HUDEP-2 (cell line): ENCODE data around the gene ITPRIP.

Source experiments
- DNase-seq, 76 experiments: peaks; one replicate each; lab custom pipeline; 2025; ENCODE audit not compliant: unreplicated experiment in 76 of 76; lab: John Stamatoyannopoulos, UW

ITPRIP gene

DNA sequence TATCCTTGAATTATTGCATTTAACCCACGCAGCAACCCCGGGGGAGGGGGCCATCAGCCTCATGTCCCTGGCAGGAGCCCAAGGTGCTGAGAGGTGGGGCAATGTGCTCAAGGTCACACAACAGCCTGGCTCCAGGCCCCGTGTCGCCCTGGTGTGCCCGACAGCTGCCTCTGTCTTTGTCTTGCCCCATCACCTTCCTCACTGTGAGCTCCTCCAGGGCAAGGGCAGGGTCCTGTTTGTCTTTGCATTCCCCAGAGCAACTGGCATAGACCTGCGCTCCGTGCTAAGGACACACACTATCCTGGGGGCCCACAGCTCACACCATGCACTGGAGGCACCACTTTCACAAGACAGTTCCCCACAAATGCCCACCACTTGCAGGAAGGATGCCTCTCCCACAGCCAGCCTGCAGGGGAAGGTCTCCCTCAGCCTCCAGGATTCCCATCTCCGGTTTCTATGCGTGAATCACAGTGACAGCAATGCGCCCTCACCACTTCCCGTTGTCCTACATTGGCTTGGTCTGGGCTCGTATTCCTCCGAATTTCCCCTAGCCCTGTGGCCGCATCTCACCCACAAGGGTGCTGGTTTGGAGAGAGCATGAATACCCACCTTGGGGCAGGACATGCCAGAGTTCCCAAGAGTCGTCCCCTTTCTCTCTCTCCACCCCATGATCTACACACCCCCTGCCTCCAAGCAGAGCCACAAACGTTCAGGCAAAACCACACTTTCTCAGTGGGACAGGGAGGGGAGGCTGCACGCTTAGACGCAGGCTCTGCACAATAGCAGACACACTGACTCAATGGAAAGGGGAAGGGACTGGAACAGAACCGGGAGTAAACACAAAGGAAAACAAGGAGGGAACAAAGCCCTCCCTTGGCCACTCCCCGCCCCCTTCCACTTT is 10.3 kb downstream of the ITPRIP start:
- peak in 16 of 76 experiments; percentile 8 to 42 (median 16) for DNase-seq

DNA sequence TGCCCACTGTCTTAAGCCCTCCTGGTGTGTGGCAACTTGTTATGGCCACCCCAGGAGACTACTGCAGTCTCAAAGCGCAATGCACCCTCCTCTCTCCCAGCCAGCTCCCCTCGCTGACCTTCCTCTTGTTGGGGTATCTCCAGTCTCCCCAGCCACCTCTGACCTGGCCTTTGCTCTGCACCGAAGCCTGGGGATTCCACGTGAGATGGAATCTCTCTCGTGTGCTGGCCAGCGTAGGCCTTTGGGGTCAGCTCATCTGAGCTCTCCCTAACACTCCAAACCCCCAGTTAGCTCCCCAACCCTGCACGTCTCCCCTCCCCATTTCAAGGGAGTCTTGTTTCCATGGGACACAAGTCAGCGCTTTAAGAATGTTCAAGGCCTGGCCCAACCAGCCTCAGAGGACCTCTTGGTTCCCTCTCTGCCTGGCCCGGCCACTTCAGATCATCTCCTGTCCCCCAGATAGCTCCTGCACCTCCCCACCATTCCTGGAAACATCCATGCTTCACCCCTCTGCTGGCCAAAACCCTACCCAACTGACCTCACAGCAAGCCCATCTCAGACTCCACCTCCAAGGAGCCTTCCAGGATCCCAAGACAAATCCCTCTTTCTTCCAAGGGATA is 11.2 kb downstream of the ITPRIP start:
- DNase-seq = no peak

DNA sequence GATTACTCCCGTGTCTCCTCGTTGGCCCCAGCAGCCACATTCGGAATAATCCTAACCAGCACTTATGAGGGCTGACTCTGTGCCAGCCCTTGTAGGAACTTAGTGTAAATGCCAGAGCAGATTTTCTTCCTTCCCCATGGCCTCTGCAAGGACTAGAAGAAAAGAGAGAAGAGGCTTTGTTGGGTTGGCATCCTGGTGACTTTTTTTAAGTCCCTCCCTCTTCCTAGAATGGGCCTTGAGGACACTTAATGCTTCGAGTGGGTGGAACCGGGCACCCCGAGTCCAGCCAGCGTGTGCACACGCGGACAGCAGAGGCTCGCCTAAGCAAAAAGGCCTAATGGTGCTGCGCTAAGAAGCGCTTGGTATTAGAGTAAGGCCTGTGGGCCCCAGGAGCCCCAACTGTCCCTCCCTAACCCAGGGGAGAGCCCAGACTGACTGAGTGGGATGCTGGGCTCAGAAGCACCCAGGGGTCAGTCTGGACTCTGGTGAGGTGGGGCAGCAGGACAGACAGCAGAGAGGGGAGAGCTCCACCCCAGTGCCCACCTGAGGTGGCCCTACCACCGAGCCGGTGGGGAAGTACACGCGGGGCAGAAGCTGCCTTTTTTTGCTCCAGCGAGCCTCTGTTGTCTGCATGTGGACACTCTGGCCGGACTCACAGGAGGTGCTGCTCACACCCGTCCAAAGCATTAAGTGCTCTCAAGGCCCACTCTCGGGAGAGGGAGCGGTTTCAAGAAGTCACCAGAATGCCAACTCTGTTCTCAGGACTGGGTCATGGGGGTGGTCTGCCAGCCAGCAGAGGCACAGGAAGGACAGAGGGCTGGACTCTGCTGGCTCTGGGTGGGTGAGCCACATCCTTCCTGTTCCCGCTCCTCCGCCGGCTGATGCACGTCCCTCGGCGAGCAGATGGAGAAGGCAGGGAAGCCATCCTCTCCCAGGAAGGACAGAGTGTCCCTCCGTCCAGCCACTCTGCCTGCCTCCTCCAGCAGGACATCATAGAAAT is 12.5 kb downstream of the ITPRIP start:
- DNase-seq = no peak

DNA sequence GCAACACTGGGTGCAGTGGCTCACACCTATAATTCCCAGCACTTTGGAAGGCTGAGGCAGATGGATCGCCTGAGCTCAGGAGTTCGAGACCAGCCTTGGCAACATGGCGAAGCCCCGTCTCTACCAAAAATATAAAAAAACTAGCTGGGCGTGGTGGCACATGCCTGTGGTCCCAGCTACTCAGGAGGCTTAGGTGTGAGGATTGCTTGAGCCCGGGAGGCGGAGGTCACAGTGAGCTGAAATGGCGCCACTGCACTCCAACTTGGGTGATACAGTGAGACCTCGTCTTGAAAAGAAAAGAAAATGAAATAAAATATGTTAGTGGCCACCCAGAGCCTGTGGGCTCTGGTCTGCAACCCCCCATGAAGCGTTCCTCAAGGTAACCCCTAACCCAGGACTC is 13.3 kb downstream of the ITPRIP start:
- no peak for DNase-seq

DNA sequence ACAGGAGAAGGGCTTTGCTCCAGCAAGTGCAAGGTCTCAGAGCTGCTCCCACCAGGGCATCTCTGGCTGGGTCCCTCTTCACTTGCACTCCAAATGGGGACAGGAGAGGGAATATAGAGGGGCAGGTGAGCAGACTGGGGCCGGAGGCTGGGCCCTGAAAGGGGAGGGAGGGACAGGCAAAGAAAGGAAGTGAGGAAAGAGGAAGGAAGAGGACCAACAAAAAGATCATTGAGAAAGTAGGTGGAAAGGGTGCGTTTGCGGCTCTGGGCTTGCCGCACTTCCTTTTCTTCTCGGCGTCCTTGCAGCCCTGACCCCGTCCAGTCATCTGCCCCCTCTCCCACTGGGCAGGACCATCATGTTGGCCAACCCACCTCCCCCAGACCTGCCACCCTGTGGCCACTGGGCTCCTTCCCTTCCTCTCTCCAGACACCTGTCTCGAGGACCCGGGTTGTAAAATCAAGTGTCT is 14.0 kb downstream of the ITPRIP start:
- no peak for DNase-seq

DNA sequence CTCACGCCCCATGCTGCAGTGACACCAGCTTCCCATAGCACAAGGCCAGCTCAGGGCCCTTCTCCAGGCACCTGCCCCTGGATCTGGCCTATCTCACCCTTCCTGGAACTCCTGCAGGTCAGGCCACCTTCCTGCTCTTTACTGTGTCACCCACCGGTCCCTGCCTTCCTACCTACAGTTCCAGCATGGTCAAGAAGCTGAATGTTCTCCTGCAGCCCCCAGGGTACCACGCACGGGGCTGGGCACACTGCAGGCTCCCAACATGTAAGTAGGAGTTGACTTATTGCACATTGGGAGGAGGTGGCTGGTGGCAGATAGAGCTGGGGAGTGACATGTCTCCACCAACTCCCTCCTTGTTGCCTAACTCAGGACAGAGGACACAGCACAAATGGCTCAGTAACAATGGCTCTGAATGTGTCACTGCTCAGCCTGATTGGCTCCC is 14.5 kb downstream of the ITPRIP start:
- DNase-seq = no peak

DNA sequence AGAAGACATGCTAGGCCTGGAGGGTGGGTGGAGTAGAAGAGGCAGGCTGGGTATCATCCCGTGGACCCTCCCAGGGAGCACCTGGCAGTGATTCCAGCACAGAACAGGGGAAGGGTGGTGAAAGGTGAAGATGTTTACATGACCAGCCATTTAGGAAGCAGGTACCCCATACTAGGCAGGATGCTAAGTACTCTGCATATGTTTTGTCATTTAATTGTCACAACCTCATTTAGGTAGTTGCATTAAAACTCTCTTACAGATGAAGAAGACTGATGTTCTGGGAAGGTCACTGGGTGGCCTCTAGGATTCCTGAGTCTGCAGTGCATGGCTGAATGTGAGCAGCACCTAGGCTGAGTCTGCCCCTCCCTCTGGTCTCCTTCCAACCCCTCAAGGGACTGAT is 15.2 kb downstream of the ITPRIP start:
- DNase-seq = no peak

DNA sequence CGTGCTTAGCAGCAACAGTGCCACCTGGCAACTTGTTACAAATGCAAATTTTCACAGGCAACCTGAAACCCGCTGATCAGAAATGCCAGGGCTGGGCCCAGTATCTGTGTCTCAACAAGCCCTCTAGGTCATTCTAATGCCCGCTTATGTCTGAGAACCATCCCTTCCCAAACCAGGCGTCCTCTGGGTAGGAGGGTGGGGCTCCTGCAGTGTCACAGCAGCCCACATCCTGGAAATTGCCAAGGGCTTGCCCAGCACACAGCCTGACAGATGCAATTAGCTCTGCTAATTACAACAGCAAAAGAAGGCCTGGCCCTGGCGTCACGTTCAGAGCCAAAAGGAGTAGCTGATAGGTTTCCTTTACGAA is 15.9 kb downstream of the ITPRIP start:
- no peak for DNase-seq

DNA sequence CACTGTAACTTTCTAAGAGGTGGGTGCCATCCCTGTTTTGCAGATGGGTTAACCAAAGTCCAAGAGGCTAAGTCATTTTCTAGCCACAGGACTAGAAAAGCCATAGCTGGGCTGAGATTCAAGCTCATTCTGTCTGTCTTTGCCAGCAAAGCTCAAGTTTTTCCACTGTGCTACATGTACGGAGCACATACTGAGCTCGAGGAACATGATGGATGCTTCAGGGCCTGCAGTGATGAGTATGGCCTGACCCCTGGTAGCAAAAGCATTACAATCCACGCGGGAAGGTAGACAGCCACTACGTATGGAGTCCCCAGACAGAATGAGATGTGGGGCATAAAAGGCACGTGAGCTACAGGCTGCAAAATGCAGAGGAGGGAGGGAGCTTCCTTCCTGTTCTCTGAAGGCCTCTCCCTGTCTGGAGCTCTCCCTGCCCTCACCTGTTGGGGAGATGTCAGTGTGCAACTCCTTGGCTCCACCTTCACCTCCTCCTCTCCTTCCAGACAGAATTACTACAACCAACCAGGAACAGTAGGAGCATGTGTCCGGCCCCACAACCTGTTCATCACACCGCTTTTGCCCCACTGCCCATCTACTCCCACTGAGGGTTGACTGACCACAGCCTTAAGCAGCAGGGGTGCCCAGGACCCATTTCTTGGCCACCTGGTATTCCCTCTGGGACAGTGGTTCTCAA is 16.4 kb downstream of the ITPRIP start:
- DNase-seq = no peak

DNA sequence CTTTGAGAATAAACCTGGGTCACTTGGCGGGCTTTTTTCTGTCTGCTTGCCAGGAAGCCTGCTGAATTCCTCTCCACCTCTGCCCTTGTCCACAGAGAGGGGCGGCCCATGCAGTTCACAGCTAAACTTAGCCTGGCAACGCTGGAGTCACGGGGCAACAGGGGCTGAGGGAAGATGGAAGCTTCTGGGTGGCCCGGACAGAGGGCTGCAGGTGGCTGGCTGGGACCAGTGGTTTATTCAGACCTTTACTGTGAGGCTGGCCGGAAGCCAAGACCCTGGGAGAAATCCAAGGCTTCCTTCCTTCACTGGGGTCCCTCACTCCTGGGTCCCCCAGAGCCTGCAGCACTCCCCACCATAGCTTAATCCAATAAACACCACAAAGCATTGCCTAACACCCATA is 17.0 kb downstream of the ITPRIP start:
- DNase-seq = no peak

DNA sequence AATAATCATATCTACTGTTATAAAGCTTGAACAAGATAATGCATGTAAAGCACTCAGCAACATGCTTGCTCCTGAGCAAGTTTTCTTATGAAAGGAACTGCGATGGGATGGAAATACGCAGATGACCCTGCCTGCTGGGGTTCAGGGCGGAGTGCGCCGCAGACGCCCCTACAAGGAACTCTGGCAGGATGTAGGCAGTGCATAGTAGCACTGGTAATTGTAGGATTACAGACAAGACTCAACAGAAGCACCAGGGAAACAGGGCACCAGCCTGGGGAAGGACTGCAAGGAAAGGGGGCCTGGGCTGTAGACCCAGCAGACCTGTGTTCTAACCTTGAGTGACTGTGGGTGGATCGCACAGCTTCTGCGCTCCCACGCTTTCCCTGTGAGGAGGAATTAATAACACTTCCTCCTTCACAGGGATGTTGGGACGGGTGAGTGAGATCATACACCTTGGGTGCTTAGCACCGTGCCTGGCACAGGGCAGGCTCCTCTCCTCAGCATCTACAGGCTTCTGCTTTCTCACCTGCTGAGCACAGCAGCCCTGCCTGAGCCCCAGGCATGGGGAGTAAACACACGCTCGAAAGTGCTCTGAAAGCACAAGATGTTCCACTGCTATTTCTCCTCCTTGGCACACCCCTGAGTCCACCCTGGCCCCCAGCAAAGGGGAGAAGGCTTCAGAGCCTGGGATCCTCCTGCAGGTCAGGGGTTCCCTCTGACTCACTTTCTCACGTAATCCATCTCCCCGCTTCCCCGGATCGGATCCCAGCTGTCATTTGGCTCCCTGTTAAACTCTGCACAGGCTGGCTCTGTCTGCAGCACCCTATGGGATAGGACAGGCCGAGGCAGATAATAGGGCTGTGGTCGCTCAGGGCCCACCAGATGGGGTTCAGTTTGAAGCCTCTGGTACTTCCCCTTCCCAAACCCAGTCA is 19.2 kb downstream of the ITPRIP start:
- DNase-seq = no peak

DNA sequence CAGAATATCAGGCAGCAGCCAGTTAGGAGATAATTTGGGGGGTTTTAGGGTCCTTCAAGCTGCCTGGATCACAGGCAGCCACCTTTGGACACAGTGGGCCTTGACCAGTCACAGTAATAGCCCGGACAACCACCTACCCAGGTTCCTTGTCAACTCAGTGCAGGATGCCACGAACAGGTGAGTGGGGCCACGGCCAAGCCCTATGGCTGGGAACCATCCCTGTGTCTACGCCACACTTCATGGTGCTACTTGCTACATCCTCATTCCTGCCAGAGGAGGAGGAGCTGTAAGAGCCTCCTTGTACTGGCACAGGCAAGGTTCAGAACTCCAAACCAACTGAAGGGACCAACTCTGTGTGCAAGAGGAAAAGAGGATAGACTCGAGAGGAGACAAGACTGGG is 19.9 kb downstream of the ITPRIP start:
- no peak for DNase-seq

DNA sequence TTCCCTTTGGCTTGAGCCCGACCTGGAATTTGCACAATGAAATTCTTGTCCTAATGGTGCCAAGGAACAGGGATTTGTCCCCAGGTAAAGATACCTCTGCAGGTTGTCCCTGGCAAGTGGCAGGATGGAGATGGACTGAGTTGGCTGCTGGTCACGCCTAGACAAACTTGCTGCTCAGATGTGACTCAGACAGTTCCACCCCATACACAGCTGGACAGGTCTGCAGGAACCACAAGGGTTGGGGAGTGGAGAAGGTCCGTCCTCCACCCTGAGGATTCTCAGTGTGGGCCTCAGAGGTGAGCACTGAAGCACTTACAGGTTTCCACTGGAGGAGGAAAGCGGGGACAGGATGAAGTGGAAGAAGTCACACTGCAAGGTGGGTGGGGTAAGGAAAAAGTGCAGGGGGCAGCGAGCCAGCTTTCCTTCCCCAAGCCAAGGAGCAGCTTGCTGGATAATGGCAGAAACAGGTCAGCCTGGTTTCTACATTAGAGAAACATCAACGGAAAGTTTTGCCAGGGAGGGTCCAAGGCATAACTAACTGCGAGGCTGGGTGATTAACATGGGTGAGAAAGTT is 20.5 kb downstream of the ITPRIP start:
- no peak for DNase-seq

DNA sequence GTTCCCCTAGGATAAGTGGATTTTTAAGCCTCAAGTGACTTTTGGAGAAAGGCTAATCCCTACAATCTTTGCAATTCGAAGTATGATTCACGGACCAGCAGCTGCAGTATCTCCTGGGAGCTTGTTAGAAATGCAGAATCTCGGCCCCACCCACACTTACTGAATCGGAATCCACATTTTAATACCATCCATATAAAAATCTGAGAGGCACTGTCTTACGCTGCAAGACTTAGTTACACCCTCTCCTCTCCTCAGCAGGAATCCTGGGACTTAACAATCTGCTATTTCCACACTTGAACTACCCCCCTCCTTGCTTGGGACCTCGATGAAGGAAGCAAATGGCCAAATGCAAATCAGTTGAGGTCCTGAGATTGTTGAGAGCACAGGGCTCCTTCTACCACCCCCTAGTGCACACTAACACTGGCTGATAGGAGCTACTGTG is 21.0 kb downstream of the ITPRIP start:
- DNase-seq = no peak

DNA sequence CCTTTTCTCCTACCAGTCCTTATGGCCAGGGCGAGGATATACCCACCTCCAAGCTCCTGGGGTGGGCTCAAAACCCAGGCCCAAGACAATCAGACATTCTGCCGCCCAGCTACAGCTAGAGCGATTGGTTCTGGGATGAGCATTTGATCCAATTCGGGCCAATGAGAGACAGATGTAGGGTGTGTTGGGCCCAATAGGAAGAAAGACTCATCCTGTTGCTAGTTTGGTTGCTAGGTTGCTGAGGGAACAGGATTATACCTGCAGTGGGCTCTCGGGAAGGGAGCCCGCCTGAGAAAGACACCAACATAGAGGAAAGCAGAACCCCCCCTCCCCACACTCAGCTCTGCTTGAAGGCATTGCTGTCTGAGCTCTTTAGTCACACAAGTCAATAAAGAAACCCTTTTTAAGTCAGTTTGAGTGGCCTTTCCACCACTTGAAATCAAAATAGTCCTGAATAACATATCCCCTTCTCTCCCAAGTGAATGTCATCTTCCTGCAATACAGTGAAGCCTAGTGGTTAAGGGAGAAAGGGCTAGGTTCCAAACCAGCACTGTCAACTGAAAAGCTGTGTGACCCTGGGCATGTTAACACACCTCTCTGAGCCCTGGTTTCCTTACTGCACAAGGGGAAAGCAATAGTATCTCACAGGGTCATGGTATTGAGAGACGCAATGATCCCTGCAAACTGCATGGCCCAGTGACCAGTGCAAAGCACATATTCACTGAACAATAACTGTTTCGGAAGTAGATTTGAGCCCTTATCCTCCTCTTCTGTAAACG is 21.8 kb downstream of the ITPRIP start:
- DNase-seq = no peak

DNA sequence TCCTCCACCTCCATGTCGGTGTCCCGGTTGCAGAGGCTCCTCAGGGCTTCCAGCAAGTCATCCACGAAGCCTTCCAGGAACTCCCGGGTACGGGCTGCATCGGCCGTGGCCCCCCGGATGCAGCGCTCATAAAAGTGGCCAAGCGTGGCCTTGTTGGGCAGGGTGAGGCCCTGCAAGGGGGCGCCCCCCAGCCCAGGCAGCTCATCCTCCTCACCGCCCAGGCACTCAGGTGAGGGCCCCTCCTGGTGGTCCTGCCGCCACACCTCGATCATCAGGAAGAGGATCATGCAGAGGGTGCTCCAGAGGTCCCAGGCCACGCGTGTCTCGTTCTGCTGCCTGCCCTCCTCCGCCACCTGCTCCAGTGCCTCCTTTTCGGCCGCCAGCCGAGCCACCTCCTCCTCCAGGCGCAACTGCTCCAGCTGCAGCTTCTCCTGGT is 22.8 kb downstream of the ITPRIP start:
- no peak for DNase-seq

DNA sequence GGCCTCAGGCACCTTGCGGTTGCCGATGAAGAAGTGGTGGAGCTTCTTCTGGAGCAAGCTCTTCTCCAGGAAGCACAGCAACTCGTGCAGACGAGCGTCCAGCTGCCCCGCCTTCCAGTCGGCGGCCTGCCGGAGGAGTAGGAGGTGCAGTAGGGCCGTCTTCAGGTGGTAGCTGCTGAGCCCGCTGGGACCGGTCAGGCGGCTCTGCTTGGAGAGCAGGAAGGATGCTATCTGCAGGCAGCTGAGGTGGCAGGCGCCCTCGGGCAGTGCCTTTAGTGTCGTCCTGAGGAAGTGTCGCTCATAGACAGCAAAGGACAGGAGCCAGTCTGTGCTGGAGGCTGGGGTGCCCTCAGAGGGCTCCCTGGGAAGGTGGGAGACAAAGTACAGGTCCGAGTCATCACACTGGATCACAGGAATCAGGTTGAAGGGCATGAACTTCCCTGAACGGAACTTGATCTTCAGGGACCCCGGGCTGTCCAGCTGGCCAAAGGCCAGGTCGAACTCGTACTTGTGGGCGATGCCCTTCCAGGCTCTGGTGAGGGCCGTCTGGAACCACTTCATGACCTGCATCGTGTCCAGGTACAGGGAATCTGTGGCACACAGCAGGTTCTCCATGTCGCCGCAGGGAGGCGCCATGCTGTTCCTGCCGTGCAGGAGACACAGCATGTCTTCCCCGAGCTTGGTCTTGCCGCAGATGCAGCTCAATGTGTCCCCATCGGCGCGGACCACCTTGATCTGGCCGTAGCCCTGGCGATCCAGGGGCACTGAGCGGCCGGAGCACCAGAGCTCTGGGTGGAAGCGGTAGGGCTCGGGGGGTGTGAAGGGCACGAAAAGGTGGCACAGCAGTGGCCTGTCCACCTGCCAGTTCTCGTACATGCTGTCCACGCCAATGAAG is 23.4 kb downstream of the ITPRIP start:
- DNase-seq = no peak
